Esophagus squamous epithelium (tissue), 4 donors: ENCODE data around the gene COMMD1.

Source experiments
- CTCF ChIP-seq, 6 experiments: fragments of 450-650 bp in 4 of 6; fragments of 200-600 bp in 2 of 6; sonication (generic) in 2 of 6; IDR thresholded peaks; one replicate each; pipeline ENCODE4 v1.5.1; 2016 to 2019; ENCODE audit warnings: antibody characterized with exemption in 6 of 6, mild to moderate bottlenecking in 4 of 6, moderate library complexity in 4 of 6
- POLR2A ChIP-seq, 4 donors: fragments of 450-650 bp; IDR thresholded peaks; one replicate each; pipeline ENCODE4 v1.6.1; 2017; ENCODE audit warnings: antibody characterized with exemption in 4 of 4, mild to moderate bottlenecking in 4 of 4, moderate library complexity in 3 of 4

- TF ChIP-seq POLR2A (IDR thresholded peaks at IDR 0.05) (no peak), CTCF (IDR thresholded peaks at IDR 0.05) (no peak)
Measured at GRCh38 chr2:61887717-61888266, 17.7 kb upstream of the COMMD1 start.
